AG04450 (cell line): ENCODE measurements around the gene BIK. TPM values are rescaled to one million over a fixed set of nuclear protein-coding genes. Genes with fewer than 3 reads are reported as not detected.

ENCODE experiments used
- CTCF ChIA-PET: fragments of 300-600, 350-600 bp; formaldehyde crosslinking; extraction: SDS; loops from one replicate; lab custom pipeline; 2022; ENCODE audit warnings: antibody characterized with exemption, inconsistent platforms; lab: Charles Lee
- POLR2A ChIA-PET: fragments of 350-600 bp; formaldehyde crosslinking; extraction: SDS; loops from one replicate; lab custom pipeline; 2021; ENCODE audit warnings: antibody characterized with exemption, inconsistent platforms; lab: Yijun Ruan, JAX
- DNase-seq: peaks from one replicate; pipeline ENCODE4 v3.0.0-alpha.2; 2011; ENCODE audit warnings: low read depth, low spot score
- H3K27ac ChIP-seq: one replicate; pipeline ENCODE4 v1.5.1; 2012; ENCODE audit warnings: low read depth, low read length, control low read depth
- H3K27me3 ChIP-seq: one replicate; pipeline ENCODE4 v1.6.0; 2012; ENCODE audit warnings: low read length; ENCODE audit not compliant: control insufficient read depth, insufficient read depth
- H3K4me3 ChIP-seq: 2 replicates; pipeline ENCODE4 v1.5.1; 2011; ENCODE audit warnings: mild to moderate bottlenecking, low read depth, low read length, control low read depth
- H3K9me3 ChIP-seq: 2 replicates; pipeline ENCODE4 v1.5.1; 2012; ENCODE audit warnings: low read length; ENCODE audit not compliant: control insufficient read depth, insufficient read depth
- polyA plus RNA-seq: library from polyadenylated mRNA; depleted of rRNA; stranded (reverse); fragments of >200 nt; gene quantifications from 2 replicates; pipeline ENCODE4 v1.2.3, GENCODE V29; 2011
- TF ChIP-seq, protein P1 (sequence below): IDR thresholded peaks from 2 replicates; pipeline ENCODE4 v1.5.1; 2011; ENCODE audit warnings: low read depth, low read length, control low read depth, inconsistent platforms

BIK gene
- polyA plus RNA-seq, 1 experiment = not detected

DNA sequence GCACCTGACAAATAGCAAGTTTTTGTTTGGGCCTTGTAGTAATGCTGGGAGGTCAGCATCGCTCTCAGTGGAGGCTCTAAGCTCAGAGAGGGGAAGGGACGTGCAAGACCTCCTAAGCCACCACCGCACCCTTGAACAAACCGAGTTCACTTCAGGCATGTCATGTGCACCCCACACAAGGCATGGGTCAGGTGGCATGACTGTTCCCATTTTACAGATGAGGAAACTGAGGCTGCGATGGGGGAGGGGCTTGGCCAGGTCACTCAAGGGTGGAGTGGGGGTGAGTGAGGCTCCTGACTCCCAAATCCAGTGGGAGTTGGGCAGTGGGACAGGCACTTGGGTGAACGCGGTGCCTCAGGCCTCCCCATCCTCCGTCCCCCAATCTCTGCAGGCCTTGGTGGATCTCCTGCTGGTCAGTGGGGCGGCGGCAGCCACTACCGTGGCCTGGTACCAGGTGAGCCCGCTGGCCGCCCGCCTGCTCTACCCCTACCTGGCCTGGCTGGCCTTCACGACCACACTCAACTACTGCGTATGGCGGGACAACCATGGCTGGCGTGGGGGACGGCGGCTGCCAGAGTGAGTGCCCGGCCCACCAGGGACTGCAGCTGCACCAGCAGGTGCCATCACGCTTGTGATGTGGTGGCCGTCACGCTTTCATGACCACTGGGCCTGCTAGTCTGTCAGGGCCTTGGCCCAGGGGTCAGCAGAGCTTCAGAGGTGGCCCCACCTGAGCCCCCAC is 52.0 kb downstream of the BIK start:
- ChIA-PET POLR2A (interaction anchor here (0.7 kb wide), 1 partner anchor 489 kb away, joined by 3 read pairs; no protein-coding TSS in a partner anchor), CTCF (no interaction called here)
- Histone ChIP-seq H3K27me3 (no peaks in the 10 kb centered on the region), H3K27ac (no peak overlapping the region), H3K4me3 (no peak overlapping the region), H3K9me3 (no peaks in the 10 kb centered on the region)
- no peak for DNase-seq
- TF ChIP-seq, protein P1, sequence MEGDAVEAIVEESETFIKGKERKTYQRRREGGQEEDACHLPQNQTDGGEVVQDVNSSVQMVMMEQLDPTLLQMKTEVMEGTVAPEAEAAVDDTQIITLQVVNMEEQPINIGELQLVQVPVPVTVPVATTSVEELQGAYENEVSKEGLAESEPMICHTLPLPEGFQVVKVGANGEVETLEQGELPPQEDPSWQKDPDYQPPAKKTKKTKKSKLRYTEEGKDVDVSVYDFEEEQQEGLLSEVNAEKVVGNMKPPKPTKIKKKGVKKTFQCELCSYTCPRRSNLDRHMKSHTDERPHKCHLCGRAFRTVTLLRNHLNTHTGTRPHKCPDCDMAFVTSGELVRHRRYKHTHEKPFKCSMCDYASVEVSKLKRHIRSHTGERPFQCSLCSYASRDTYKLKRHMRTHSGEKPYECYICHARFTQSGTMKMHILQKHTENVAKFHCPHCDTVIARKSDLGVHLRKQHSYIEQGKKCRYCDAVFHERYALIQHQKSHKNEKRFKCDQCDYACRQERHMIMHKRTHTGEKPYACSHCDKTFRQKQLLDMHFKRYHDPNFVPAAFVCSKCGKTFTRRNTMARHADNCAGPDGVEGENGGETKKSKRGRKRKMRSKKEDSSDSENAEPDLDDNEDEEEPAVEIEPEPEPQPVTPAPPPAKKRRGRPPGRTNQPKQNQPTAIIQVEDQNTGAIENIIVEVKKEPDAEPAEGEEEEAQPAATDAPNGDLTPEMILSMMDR = no peak

DNA sequence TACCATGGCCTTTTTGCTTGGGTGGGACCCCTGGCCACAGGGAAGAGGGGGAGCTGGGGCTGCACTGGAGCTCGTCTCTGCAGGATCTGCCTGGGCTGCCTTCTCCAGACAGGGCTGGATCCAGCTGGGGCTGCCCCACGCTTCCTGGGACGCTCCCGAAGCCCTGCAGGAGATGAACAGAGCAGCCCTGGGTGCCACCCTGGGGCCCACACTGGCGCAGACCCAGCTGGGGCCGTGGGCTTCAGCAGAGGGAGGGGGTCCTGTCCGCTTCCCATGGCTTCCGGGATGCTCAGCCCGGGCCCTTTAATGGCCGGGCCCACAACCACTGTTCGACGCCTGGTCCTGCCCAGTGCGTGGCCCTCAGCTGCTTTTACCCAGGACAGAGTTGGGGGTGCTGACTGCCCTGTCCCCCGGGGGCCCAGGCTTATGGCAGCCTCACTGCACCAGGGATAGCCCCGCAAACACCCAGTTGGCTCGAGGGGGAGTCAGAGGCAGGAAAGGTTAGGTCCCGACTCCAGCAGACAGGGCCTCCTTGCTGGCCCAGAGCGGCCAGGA is 52.8 kb downstream of the BIK start:
- TF ChIP-seq, protein P1 = no peak
- no peaks in the 10 kb centered on the region for H3K27me3 ChIP-seq
- no peak overlapping the region for H3K4me3 ChIP-seq
- H3K9me3 ChIP-seq = no peaks in the 10 kb centered on the region
- ChIA-PET CTCF (interaction anchor here (1.2 kb wide), 1 partner anchor 24 kb away, joined by 4 read pairs; no protein-coding TSS in a partner anchor), POLR2A (interaction anchor here (1.0 kb wide), 1 partner anchor 9 kb away, joined by 9 read pairs; no protein-coding TSS in a partner anchor)
- H3K27ac ChIP-seq = no peak overlapping the region
- no peak for DNase-seq

DNA sequence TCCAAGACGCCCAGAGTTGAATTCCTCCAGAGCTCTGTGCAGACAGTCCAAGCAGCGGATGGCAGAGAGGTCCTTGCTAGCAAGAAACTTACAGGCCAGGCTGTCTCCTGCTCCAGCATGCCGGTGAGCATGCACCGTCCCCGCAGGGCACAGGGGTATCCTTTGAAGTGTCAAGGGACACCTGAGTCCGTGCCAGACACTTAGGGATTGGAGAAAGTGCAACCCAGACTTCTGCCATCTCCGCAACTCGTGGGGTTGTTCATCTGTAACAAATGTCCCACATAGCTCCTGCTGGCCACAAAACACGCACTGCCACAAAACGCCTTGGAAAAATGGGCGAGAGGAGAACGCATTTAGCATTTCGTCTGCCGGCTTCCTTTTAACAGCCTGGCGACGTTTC is 54.1 kb downstream of the BIK start:
- TF ChIP-seq, protein P1 = no peak
- DNase-seq = no peak
- no peaks in the 10 kb centered on the region for H3K27me3 ChIP-seq
- H3K27ac ChIP-seq = no peak overlapping the region
- no peaks in the 10 kb centered on the region for H3K9me3 ChIP-seq
- CTCF ChIA-PET = interaction anchor here (1.2 kb wide), 1 partner anchor 23 kb away, joined by 4 read pairs; no protein-coding TSS in a partner anchor
- no peak overlapping the region for H3K4me3 ChIP-seq
- POLR2A ChIA-PET = no interaction called here

DNA sequence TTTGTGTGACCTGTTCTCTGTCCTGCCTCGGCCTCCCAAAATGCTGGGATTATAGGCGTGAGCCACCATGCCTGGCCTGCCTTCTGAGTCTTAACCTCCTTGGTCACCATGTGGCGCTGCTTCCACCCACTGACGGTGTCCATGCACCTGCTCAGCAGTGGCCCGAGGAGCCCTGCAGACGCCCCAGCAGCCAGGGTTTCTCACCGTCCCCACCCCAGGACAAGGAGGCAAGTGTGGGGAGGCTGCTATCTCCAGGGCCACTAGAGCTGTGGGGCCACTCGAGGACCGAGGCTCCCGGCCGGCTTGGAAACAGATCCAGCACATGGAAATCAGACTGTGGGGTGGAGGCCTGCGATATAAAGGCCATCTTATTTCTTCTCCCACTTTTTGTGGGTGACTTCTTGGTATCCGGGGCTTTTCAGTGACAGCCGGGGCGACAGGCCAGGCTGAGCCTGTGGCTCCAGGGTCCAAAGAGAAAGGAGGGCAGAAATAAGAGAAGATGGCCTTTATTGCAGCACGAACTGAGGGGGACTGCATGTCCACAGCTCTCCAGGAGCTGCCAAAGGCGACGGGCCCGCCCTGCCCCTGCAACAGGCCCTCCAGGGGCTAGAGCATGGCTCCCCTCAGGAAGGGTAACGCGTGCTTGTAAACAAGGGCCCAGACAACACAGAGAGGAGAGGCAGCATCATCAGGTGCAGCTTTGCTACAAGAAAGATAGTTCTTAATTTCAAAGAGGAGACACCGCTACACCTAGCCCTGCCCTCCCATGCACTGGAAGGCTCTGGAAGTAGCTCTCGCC is 55.8 kb downstream of the BIK start:
- DNase-seq = no peak
- ChIA-PET POLR2A (no interaction called here), CTCF (no interaction called here)
- Histone ChIP-seq H3K27ac (no peak overlapping the region), H3K9me3 (no peaks in the 10 kb centered on the region), H3K27me3 (no peaks in the 10 kb centered on the region), H3K4me3 (no peak overlapping the region)
- TF ChIP-seq, protein P1 = no peak
